OCI-LY1 (cell line): Measurements from ENCODE around the gene CC2D2A.

Experiments used
- H2AFZ ChIP-seq: fragments of 200-600 bp; sonication (generic), shearing (Covaris generic); 2 replicates; pipeline ENCODE4 v1.6.0; 2014; ENCODE audit warnings: antibody characterized with exemption, mild to moderate bottlenecking, low read length
- H3F3A ChIP-seq: fragments of 200-600 bp; sonication (generic), shearing (Covaris generic); 2 replicates; pipeline ENCODE4 v1.6.0; 2014; ENCODE audit warnings: mild to moderate bottlenecking, antibody characterized with exemption, low read length, moderate library complexity; ENCODE audit not compliant: insufficient read depth
- H3K27ac ChIP-seq: fragments of 200-600 bp; sonication (generic); 2 replicates; pipeline ENCODE4 v1.5.1; 2014; ENCODE audit warnings: low read length, mixed run types, mild to moderate bottlenecking, low read depth; ENCODE audit not compliant: poor library complexity, severe bottlenecking
- H3K27me3 ChIP-seq: fragments of 200-600 bp; sonication (generic); 2 replicates; pipeline ENCODE4 v1.6.0; 2014; ENCODE audit warnings: antibody characterized with exemption, mild to moderate bottlenecking, low read length, moderate library complexity; ENCODE audit not compliant: insufficient read depth
- H3K36me3 ChIP-seq: fragments of 200-600 bp; sonication (generic); 2 replicates; pipeline ENCODE4 v1.6.1; 2014; ENCODE audit warnings: mild to moderate bottlenecking, antibody characterized with exemption, low read length, moderate library complexity, mixed read lengths; ENCODE audit not compliant: insufficient read depth
- H3K4me1 ChIP-seq: fragments of 200-600 bp; sonication (generic); 2 replicates; pipeline ENCODE4 v1.5.1; 2014; ENCODE audit warnings: mild to moderate bottlenecking, low read length, moderate library complexity; ENCODE audit not compliant: insufficient read depth, severe bottlenecking
- H3K4me2 ChIP-seq: fragments of 200-600 bp; sonication (generic), shearing (Covaris generic); 2 replicates; pipeline ENCODE4 v1.6.1; 2014; ENCODE audit warnings: low read length
- H3K4me3 ChIP-seq: fragments of 200-600 bp; sonication (generic); 2 replicates; pipeline ENCODE4 v1.5.1; 2014; ENCODE audit warnings: low read length, low read depth, mild to moderate bottlenecking, mixed read lengths; ENCODE audit not compliant: poor library complexity, severe bottlenecking
- H3K79me2 ChIP-seq: fragments of 200-600 bp; shearing (Covaris generic); 2 replicates; pipeline ENCODE4 v1.6.1; 2016; ENCODE audit warnings: mixed run types, low read length, mixed read lengths; ENCODE audit not compliant: insufficient read depth
- H3K9ac ChIP-seq: fragments of 200-600 bp; sonication (generic), shearing (Covaris generic); 2 replicates; pipeline ENCODE4 v1.6.1; 2014; ENCODE audit warnings: mild to moderate bottlenecking, low read length, mixed read lengths
- H3K9me2 ChIP-seq: fragments of 200-600 bp; sonication (generic), shearing (Covaris generic); 2 replicates; pipeline ENCODE4 v1.6.1; 2014; ENCODE audit warnings: low read depth, mild to moderate bottlenecking, low read length, mixed read lengths
- H3K9me3 ChIP-seq: fragments of 200-600 bp; shearing (Covaris generic); 2 replicates; pipeline ENCODE4 v1.6.1; 2014; ENCODE audit warnings: low read length, mixed read lengths
- H4K20me1 ChIP-seq: fragments of 200-600 bp; sonication (generic), shearing (Covaris generic); 2 replicates; pipeline ENCODE4 v1.6.0; 2016; ENCODE audit warnings: mild to moderate bottlenecking, low read length; ENCODE audit not compliant: insufficient read depth
- EZH2 ChIP-seq: fragments of 200-600 bp; sonication (generic), shearing (Covaris generic); IDR thresholded peaks from 2 replicates; pipeline ENCODE4 v1.8.0; 2017; ENCODE audit warnings: borderline replicate concordance, mixed run types, mild to moderate bottlenecking, antibody characterized with exemption, low read length, moderate library complexity, mixed read lengths
- TF ChIP-seq, protein P1 (sequence below): fragments of 200-600 bp; sonication (generic), shearing (Covaris generic); IDR thresholded peaks from 2 replicates; pipeline ENCODE4 v1.5.1; 2017; ENCODE audit warnings: mild to moderate bottlenecking, antibody characterized with exemption, low read length, moderate library complexity, mixed read lengths

CC2D2A gene

DNA sequence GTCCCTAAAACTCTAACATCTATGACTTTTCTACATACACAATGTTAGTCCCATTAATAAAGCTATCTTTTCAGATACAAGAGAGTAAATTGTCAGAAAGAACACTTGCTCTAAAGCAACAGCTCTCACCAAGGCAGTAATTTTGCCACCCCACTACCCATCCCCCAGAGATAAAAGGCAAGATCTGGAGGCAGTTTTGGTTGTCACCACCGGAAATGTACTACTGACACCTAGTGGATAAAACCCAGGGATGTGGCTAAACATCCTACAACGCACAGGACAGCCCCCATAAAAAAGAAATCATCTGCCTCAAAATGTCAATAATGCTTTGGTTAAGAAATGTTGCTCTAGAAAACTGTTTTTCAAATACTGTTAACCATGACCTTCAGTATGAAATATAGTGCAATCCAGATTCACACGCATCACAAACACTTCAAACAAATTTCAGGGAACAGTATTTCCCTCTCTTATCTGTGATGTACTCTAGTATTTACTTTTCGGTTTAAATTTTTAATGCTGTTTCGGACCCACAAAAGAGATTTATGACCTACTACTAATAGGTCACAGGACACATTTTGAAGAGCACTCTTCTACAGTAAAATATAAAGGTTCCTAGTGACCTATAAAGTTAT is 180.3 kb downstream of the CC2D2A start:
- no peaks in the 10 kb centered on the region for H3K36me3 ChIP-seq
- TF ChIP-seq, protein P1, sequence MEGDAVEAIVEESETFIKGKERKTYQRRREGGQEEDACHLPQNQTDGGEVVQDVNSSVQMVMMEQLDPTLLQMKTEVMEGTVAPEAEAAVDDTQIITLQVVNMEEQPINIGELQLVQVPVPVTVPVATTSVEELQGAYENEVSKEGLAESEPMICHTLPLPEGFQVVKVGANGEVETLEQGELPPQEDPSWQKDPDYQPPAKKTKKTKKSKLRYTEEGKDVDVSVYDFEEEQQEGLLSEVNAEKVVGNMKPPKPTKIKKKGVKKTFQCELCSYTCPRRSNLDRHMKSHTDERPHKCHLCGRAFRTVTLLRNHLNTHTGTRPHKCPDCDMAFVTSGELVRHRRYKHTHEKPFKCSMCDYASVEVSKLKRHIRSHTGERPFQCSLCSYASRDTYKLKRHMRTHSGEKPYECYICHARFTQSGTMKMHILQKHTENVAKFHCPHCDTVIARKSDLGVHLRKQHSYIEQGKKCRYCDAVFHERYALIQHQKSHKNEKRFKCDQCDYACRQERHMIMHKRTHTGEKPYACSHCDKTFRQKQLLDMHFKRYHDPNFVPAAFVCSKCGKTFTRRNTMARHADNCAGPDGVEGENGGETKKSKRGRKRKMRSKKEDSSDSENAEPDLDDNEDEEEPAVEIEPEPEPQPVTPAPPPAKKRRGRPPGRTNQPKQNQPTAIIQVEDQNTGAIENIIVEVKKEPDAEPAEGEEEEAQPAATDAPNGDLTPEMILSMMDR: peak; percentile 67
- no peak for TF ChIP-seq EZH2
- H3K4me1 ChIP-seq: peaks cover 46% of the 10 kb centered on the region
- H3F3A ChIP-seq: no peaks in the 10 kb centered on the region
- H4K20me1 ChIP-seq: no peaks in the 10 kb centered on the region
- H3K9ac ChIP-seq: no peak overlapping the region; the same call in 1 of the 2 replicates
- H3K27me3 ChIP-seq: no peaks in the 10 kb centered on the region
- H2AFZ ChIP-seq: no peak overlapping the region
- no peak overlapping the region for H3K27ac ChIP-seq
- H3K9me2 ChIP-seq: no peaks in the 10 kb centered on the region
- H3K79me2 ChIP-seq: peaks cover 70% of the 10 kb centered on the region
- H3K9me3 ChIP-seq: no peaks in the 10 kb centered on the region
- H3K4me2 ChIP-seq: peak overlapping the region; percentile 52
- H3K4me3 ChIP-seq: no peak overlapping the region
